IMR-90 (cell line): ENCODE data around the gene CFAP69. TPM values are rescaled to one million over a fixed set of nuclear protein-coding genes. Genes with fewer than 3 reads are reported as not detected.

Source experiments
- ATAC-seq: fragments of 200-7000 bp; cut with Tn5 transposase; 2 replicates; pipeline ENCODE4 v1.9.1; 2020; ENCODE audit warnings: low read depth, mild to moderate bottlenecking, moderate library complexity
- BruUV-seq: library from RNA; stranded (reverse); fragments of 400-500 nt; replicated peaks from 2 replicates; lab custom pipeline; 2021; lab: Mats Ljungman, UMichigan
- CTCF ChIA-PET: fragments of 300-600 bp; formaldehyde crosslinking; extraction: SDS; loops from one replicate; lab custom pipeline; 2021; ENCODE audit warnings: antibody characterized with exemption; lab: Yijun Ruan, JAX
- POLR2A ChIA-PET: fragments of 300-600 bp; sonication (Branson Sonifier 250); formaldehyde crosslinking; loops from one replicate; lab custom pipeline; 2022; ENCODE audit warnings: antibody characterized with exemption; ENCODE audit not compliant: unreplicated experiment; lab: Charles Lee
- DNase-seq: peaks from one replicate; pipeline ENCODE4 v3.0.0; 2013
- H2AFZ ChIP-seq: replicated peaks from 2 replicates; pipeline ENCODE3; 2013; ENCODE audit warnings: low read length, mild to moderate bottlenecking; ENCODE audit not compliant: poor library complexity
- H2AK5ac ChIP-seq: 2 replicates; pipeline ENCODE4 v1.6.1; 2013; ENCODE audit warnings: low read depth, low read length, inconsistent platforms
- H2AK9ac ChIP-seq: replicated peaks from 2 replicates; pipeline ENCODE3; 2013; ENCODE audit warnings: mild to moderate bottlenecking, low read depth, low read length, moderate library complexity; ENCODE audit not compliant: poor library complexity
- H2BK120ac ChIP-seq: 2 replicates; pipeline ENCODE4 v1.6.1; 2013; ENCODE audit warnings: low read depth, low read length, inconsistent platforms
- H2BK15ac ChIP-seq: 3 replicates; pipeline ENCODE4 v1.6.1; 2013; ENCODE audit warnings: low read depth, low read length, inconsistent platforms
- H2BK20ac ChIP-seq: 2 replicates; pipeline ENCODE4 v1.6.1; 2013; ENCODE audit warnings: low read depth, mild to moderate bottlenecking, inconsistent platforms, low read length, moderate library complexity
- H2BK5ac ChIP-seq: 2 replicates; pipeline ENCODE4 v1.6.1; 2013; ENCODE audit warnings: mild to moderate bottlenecking, low read depth, low read length, inconsistent platforms; ENCODE audit not compliant: poor library complexity, severe bottlenecking
- H3K14ac ChIP-seq: replicated peaks from 2 replicates; pipeline ENCODE4 v1.6.1; 2013; ENCODE audit warnings: low read depth, low read length, inconsistent platforms
- H3K18ac ChIP-seq: 2 replicates; pipeline ENCODE4 v1.6.1; 2013; ENCODE audit warnings: low read depth, low read length, control low read depth
- H3K23ac ChIP-seq: 2 replicates; pipeline ENCODE4 v1.6.1; 2013; ENCODE audit warnings: low read depth, low read length, inconsistent platforms
- H3K27ac ChIP-seq: 2 replicates; pipeline ENCODE4 v1.5.1; 2013; ENCODE audit warnings: mild to moderate bottlenecking, control low read depth, low read length; ENCODE audit not compliant: insufficient read depth
- H3K27me3 ChIP-seq: 2 replicates; pipeline ENCODE4 v1.6.1; 2013; ENCODE audit warnings: low read length; ENCODE audit not compliant: control insufficient read depth, insufficient read depth
- H3K36me3 ChIP-seq: 2 replicates; pipeline ENCODE4 v1.6.1; 2013; ENCODE audit warnings: low read length, mixed read lengths; ENCODE audit not compliant: control insufficient read depth, insufficient read depth
- H3K4ac ChIP-seq: 2 replicates; pipeline ENCODE4 v1.6.1; 2013; ENCODE audit warnings: low read depth, low read length, inconsistent platforms
- H3K4me1 ChIP-seq: 2 replicates; pipeline ENCODE4 v1.6.1; 2013; ENCODE audit warnings: low read length, mixed read lengths; ENCODE audit not compliant: control insufficient read depth, insufficient read depth
- H3K4me2 ChIP-seq: 2 replicates; pipeline ENCODE4 v1.6.1; 2013; ENCODE audit warnings: low read depth, mild to moderate bottlenecking, control low read depth, low read length, moderate library complexity
- H3K4me3 ChIP-seq: 2 replicates; pipeline ENCODE4 v1.5.1; 2013; ENCODE audit warnings: low read depth, mild to moderate bottlenecking, control low read depth, low read length, moderate library complexity; ENCODE audit not compliant: insufficient read depth
- H3K56ac ChIP-seq: 2 replicates; pipeline ENCODE4 v1.6.1; 2013; ENCODE audit warnings: low read length, inconsistent platforms; ENCODE audit not compliant: insufficient read depth; ENCODE audit errors: extremely low read depth
- H3K79me1 ChIP-seq, 2 experiments: 2 replicates each; pipeline ENCODE4 v1.6.1; 2013; ENCODE audit warnings: low read length in 2 of 2, inconsistent platforms in 1 of 2, low read depth in 1 of 2
- H3K9ac ChIP-seq: 2 replicates; pipeline ENCODE4 v1.6.1; 2013; ENCODE audit warnings: low read depth, low read length, control low read depth
- H3K9me1 ChIP-seq: 2 replicates; pipeline ENCODE4 v1.6.1; 2013; ENCODE audit warnings: low read length, inconsistent platforms; ENCODE audit not compliant: insufficient read depth
- H3K9me3 ChIP-seq: 2 replicates; pipeline ENCODE4 v1.6.1; 2013; ENCODE audit warnings: low read length; ENCODE audit not compliant: control insufficient read depth, insufficient read depth
- H4K20me1 ChIP-seq: 2 replicates; pipeline ENCODE4 v1.6.1; 2013; ENCODE audit warnings: low read length, inconsistent platforms; ENCODE audit not compliant: insufficient read depth
- H4K5ac ChIP-seq: 2 replicates; pipeline ENCODE4 v1.6.1; 2013; ENCODE audit warnings: mild to moderate bottlenecking, low read depth, low read length, control low read depth
- H4K8ac ChIP-seq, 2 experiments: 2 replicates each; pipeline ENCODE4 v1.6.1; 2013; ENCODE audit warnings: low read depth in 2 of 2, low read length in 2 of 2, control low read depth in 1 of 2, inconsistent platforms in 1 of 2
- H4K91ac ChIP-seq: 2 replicates; pipeline ENCODE4 v1.6.1; 2013; ENCODE audit warnings: low read depth, low read length, inconsistent platforms; ENCODE audit not compliant: insufficient read depth
- BHLHE40 ChIP-seq: fragments of 150-350 bp; IDR thresholded peaks from 2 replicates; pipeline ENCODE4 v1.6.1; 2016; ENCODE audit warnings: mild to moderate bottlenecking, low read depth, low read length
- CHD1 ChIP-seq: IDR thresholded peaks from 2 replicates; pipeline ENCODE4 v1.6.1; 2012; ENCODE audit warnings: low read depth, low read length, improper control_type of control experiment
- CTCF ChIP-seq: conservative IDR thresholded peaks from 2 replicates; pipeline ENCODE4 v1.5.1; 2012; ENCODE audit warnings: mild to moderate bottlenecking, low read depth, low read length, improper control_type of control experiment
- NFE2L2 ChIP-seq: fragments of 150-350 bp; IDR thresholded peaks from 2 replicates; pipeline ENCODE4 v1.6.1; 2016; ENCODE audit warnings: low read depth, mild to moderate bottlenecking, low read length
- POLR2A ChIP-seq: IDR thresholded peaks from 2 replicates; pipeline ENCODE4 v1.6.1; 2012; ENCODE audit warnings: mild to moderate bottlenecking, low read depth, low read length
- RAD21 ChIP-seq: IDR thresholded peaks from 2 replicates; pipeline ENCODE4 v1.6.1; 2012; ENCODE audit warnings: low read length, improper control_type of control experiment
- RFX5 ChIP-seq: IDR thresholded peaks from 2 replicates; pipeline ENCODE4 v1.8.0; 2012; ENCODE audit warnings: low read depth, mild to moderate bottlenecking, low read length, moderate library complexity
- USF2 ChIP-seq: fragments of 150-350 bp; IDR thresholded peaks from 2 replicates; pipeline ENCODE4 v1.6.1; 2017; ENCODE audit warnings: mild to moderate bottlenecking, antibody characterized with exemption, low read length, low read depth
- WGBS, 2 experiments: methylation state at CpG; one replicate each; pipeline versions ENCODE4 v1.1.5 to v1.1.7; 2013; ENCODE audit warnings: missing lambda C conversion rate in 2 of 2; ENCODE audit not compliant: insufficient read length in 1 of 2; ENCODE audit errors: extremely low coverage in 2 of 2; 5-methylcytosine and 5-hydroxymethylcytosine counted together
- dilution Hi-C: fragments of 300-500 bp; cut with HindIII; formaldehyde crosslinking; loops from one replicate; pipeline ENCODE4 v1.14.3; 2018; ENCODE audit warnings: low sequenced_read_pairs; ENCODE audit not compliant: unreplicated experiment
- in situ Hi-C: fragments of 300-500 bp; cut with MboI; formaldehyde crosslinking; loops from 3 replicates; pipeline ENCODE4 v1.14.3; 2019; ENCODE audit warnings: low sequenced_read_pairs, inconsistent platforms, mixed read lengths
- intact Hi-C: fragments of 100-400 bp; cut with micrococcal nuclease; formaldehyde crosslinking; loops from 2 replicates; pipeline ENCODE4 v1.10.0; 2022
- polyA plus RNA-seq, 3 experiments: library from polyadenylated mRNA; depleted of rRNA; stranded (reverse); fragments of >200 nt; gene quantifications; 2 replicates each; pipeline ENCODE4 v1.2.3, GENCODE V29; 2012; ENCODE audit warnings: low replicate concordance in 1 of 3
- total RNA-seq: library from RNA; depleted of rRNA; stranded (reverse); fragments of >200 nt; gene quantifications from 2 replicates; pipeline ENCODE4 v1.2.3, GENCODE V29; 2012

The CFAP69 gene
- total and polyA plus RNA-seq, 2 of the 4 experiments (the other 2 are of a cell fraction) = 0.72 to 0.86 TPM

- ATAC-seq (no peak), DNase-seq (no peak)
- Histone ChIP-seq H3K4me2 (no peak overlapping the region), H3K14ac (no peak overlapping the region), H3K4ac (no peak overlapping the region), H3K27me3 (no peaks in the 10 kb centered on the region), H3K36me3 (no peaks in the 10 kb centered on the region), H4K5ac (no peak overlapping the region), H2AK9ac (no peak overlapping the region), H4K8ac (no peak overlapping the region), H3K18ac (no peak overlapping the region), H2BK5ac (no peak overlapping the region), H2BK15ac (no peak overlapping the region), H3K79me1 (no peaks in the 10 kb centered on the region), H3K4me3 (no peak overlapping the region), H3K27ac (no peak overlapping the region), H2BK20ac (no peak overlapping the region), H3K4me1 (no peaks in the 10 kb centered on the region), H3K23ac (no peak overlapping the region), H3K9ac (no peak overlapping the region), H4K91ac (no peak overlapping the region), H3K9me3 (no peaks in the 10 kb centered on the region), H2AFZ (no peak overlapping the region), H3K56ac (no peak overlapping the region), H2AK5ac (no peak overlapping the region), H3K9me1 (no peaks in the 10 kb centered on the region), H4K20me1 (no peaks in the 10 kb centered on the region), H2BK120ac (no peak overlapping the region)
- intact Hi-C loops (no loop called here), in situ Hi-C loops (loop anchor here (25.0 kb wide), 1 partner anchor 1523 kb away; the partner anchor contains the start of gene TEX47), dilution Hi-C loops (no loop called here)
- no TSS peak for BruUV-seq
- TF ChIP-seq CHD1 = no peak
- TF ChIP-seq CTCF = no peak
- no peak for TF ChIP-seq RAD21
- no peak for TF ChIP-seq RFX5
- no peak for TF ChIP-seq POLR2A
- no peak for TF ChIP-seq BHLHE40
- no peak for TF ChIP-seq NFE2L2
- TF ChIP-seq USF2 = no peak
- CTCF ChIA-PET = no interaction called here
- POLR2A ChIA-PET = no interaction called here
- WGBS, 2 experiments = no CpG with 5 or more reads among the region's 5 CpGs
These were observed 64.9 kb downstream of the CFAP69 start for GRCh38 chr7:90309872-90310271.
